IPS DF 19.7 (cell line): ENCODE data around the gene SBK3.
"Not testable (repeated sequence)": the region's sequence is repeated elsewhere in the genome, so short reads cannot be mapped to it uniquely, and the experiment has no call there.

Experiments used
- DNase-seq: peaks from one replicate; pipeline ENCODE4 v3.0.0-alpha.2; 2013; ENCODE audit warnings: low read depth, low spot score

The SBK3 gene

GRCh38 chr19:55576746-55577145, 31.4 kb upstream of the SBK3 start:
- DNase-seq = no peak

DNA sequence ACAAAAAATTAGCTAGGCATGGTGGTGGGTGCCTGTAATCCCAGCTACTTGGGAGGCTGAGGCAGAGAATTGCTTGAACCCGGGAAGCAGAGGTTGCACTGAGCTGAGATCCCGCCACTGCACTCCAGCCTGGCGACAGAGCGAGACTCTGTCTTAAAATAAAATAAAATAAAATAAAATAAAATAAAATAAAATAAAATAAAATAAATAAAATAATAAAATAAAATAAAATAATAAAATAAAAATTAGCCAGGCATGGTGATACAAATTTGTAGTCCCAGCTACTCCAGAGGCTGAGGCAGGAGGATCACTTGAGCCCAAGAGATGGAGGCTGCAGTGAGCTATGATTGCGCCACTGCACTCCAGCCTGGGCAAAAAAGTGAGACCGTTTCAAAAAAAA, 28.6 kb upstream of the SBK3 start:
- not testable (repeated sequence) for DNase-seq

DNA sequence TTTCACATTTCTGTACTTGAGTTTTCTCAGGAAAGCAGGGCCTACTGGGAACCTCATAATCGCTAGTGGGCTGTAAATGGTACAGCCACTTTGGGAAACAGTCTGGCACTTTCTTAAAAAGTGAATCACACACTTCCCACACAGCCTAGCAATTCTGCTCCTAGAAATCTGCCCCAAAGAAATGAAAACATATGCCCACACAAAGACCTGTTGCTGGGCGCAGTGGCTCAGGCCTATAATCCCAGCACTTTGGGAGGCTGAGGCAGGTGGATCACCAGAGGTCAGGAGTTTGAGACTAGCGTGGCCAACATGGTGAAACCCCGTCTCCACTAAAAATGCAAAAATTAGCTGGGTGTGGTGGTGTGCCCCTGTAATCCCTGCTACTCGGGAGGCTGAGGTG, 24.1 kb upstream of the SBK3 start:
- not testable (repeated sequence) for DNase-seq

DNA sequence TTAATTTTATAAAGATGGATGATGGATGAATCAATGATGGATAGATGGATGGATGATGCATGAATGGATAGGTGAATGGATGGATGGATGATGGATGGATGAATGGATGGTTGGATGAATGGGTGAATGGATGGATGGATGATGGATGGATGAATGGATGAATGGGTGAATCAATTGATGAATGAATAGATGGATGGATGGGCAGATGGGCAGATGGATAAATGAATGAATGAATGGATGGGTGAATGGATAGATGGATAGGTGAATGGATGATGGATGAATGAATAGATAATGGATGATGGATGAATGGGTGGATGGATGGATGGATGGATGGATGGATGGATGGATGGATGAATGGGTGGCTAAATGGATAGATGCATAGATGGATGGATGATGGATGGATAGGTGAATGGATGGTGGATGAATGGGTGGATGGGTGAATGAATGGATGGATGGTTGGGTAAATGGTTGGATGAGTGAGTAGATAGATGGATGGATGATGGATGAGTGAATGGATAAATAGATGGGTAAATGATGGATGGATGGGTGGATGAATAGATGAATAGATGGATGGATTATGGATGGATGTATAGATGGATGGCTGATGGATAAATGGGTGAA, 22.5 kb upstream of the SBK3 start:
- no peak for DNase-seq

GRCh38 chr19:55566823-55567222, 21.5 kb upstream of the SBK3 start:
- DNase-seq = no peak

DNA sequence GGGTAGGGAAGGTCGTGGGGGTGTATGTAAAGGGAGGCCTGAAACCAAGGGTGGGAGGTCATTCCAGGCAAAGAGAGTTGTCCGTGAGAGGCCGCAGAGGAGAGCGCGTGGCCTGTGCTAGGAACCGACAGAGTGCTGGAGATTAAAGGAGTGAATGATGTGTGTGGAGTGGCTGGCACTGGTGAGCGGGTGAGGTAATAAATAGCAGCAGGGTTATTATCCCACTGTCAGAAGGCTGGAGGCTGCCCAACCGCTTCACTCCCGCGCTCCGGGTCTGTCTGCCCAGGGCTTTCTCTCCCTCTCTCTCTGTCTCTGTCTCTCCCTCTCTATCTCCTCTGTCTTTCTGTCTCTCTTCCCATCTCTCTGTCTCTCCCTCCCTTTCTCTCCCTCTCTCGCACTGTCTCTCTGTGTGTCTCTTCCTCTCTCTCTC, 17.9 kb upstream of the SBK3 start:
- DNase-seq = no peak

DNA sequence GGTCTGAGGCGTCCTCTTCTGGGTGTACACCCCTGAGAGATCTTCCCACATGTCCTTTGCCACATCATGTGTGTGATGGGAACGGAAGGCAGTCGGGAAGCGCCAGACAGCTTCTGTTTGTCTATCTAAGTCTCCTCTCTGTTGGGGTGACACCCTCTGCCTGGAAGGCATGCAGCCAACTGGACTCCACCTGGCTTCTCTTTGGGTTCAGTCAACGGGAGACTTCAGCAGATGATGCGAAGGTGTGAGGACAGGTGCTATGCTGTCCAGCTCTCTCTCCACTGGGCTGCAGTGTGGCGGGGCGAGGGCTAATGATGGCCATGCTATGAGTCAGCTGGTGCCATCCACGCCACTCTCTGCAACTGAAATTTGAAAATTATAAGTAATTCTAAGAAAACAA, 14.3 kb upstream of the SBK3 start:
- DNase-seq = no peak

- DNase-seq = no peak
These were observed 9.4 kb upstream of the SBK3 start for GRCh38 chr19:55554741-55555152.

GRCh38 chr19:55554302-55554701, 9.0 kb upstream of the SBK3 start:
- DNase-seq = no peak

GRCh38 chr19:55553217-55554182, 8.2 kb upstream of the SBK3 start:
- DNase-seq = no peak

- DNase-seq = no peak
These were observed 7.3 kb upstream of the SBK3 start for GRCh38 chr19:55552620-55553019.

GRCh38 chr19:55552206-55552605, 6.9 kb upstream of the SBK3 start:
- DNase-seq = no peak

DNA sequence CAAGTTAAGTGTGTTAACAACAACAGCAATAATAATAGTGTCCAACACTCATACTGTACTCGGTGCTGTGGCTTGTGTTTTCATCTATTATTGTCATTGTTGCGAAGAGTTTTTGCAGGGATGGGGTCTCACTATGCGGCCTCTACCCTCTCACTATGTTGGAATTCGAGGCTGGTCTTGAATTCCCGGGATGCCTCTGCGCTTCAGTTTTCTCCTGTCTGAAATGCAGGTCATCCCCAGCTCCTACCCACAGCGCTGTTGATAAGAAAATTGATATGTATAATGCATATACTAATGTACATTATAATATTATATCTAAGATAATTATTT, 4.9 kb upstream of the SBK3 start:
- DNase-seq = no peak

DNA sequence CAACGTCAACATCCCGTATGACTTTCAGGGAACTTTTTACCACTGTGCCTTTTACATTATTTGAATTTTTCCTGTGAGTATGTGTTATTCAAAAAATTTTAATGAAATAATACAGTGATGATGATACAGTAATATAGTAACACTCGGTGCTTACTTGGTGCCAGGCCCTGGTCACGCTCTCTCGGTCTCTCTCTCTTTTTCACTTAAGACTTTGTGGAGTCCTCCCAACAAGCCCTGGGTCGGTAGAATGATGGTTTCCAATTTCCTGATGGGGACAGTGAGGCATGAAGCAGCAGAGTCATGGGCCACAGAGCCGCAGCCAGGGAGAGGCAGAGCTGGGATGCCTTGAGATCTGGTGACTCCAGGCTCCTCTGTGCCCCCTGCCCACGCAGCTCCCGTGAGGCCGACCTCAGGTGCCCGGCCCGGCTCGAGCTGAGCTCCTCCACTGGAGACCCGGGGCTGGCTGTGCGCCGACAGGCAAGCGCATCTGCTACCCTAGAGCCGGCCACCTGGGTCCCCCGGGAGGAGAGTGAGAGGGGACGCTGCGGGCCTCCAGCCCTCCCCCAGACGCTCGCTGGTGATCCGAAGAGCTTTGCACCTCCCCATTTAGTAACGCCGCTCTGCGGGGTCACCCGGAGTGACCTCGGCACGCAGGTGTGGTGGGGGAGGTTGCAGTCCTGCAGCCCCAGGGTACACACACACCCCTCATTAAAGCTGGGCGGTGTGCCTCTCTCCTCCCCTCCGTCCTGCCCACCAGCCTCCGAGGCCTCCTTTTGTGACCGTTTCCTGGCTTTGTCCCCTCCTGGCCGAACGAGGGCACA, 4.4 kb upstream of the SBK3 start:
- peak; percentile 48 for DNase-seq

- DNase-seq = no peak
These were observed 1.7 kb upstream of the SBK3 start for GRCh38 chr19:55546822-55547614.

GRCh38 chr19:55546011-55546410, 668 bp upstream of the SBK3 start:
- DNase-seq = no peak

DNA sequence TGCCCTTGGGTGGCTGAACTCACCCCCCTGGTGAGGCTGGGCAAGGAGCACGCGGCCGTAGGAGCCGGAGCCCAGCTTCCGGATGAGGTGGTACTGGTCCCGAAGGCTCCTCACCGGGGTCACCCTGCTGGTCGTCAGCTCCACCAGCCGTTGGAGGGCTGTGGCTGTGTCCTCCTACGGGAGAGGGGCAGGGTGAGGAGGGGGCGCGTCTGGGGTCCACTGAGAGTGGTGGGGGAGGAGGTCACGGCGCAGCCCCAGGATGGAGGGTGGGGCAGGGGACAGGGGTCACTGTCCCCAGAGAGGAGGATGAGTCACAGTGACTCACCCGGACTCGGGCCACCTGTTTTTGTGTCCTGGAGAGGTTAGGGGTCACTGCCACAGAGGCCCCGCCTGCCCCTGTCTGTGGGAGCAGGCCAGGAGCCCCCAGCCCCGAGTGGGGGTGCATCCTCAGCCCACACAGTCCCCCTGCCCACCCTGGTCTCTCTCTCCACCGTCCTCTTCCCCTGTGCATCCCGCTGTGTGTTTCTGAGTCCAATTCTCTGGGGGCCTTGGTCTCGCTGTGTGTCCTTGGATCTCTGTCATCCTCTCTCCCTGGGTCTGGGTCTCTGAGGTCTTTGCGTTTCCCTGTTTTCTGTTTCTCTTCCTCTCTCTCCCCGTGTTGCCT, 435 bp downstream of the SBK3 start:
- DNase-seq = no peak

DNA sequence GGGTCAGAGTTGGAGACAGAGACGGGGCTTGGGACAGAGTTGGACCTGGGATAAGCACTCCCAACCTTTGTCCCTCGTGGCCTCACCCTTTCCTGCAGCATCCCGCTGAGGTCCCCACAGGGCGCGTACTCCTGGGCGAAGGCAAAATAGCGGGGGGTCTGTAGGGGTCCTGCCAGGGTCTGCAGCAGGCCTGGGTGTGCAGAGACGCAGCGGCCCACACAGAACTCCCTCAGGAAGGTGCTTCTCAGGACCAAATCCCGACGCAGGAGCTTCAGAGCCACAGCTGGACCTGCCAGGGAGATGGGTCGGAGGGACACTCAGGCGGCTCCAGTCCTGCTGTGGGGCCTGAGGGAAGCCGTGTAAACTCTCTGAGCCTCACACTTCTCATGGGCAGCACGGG, 1.3 kb downstream of the SBK3 start:
- DNase-seq = no peak

DNA sequence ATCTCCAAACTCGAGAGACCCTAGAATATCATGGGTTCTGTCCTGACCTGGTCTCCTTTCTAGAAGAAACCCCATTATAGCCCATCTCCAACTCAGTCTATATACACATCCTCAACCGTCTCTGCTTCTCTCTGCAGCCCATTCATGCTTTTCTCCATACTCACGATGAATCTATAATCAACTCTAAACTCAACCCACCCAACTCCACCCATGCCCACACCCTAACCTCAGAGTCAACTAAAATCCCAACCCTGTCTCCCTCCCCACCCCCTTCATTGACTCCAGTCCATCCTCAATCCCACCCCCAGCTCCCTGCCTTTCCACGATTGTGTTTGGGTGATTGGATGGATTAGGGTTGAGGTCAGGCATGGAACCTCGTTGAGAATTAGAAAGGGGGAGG, 1.8 kb downstream of the SBK3 start:
- no peak for DNase-seq

GRCh38 chr19:55542292-55542855, 3.0 kb downstream of the SBK3 start:
- no peak for DNase-seq

DNA sequence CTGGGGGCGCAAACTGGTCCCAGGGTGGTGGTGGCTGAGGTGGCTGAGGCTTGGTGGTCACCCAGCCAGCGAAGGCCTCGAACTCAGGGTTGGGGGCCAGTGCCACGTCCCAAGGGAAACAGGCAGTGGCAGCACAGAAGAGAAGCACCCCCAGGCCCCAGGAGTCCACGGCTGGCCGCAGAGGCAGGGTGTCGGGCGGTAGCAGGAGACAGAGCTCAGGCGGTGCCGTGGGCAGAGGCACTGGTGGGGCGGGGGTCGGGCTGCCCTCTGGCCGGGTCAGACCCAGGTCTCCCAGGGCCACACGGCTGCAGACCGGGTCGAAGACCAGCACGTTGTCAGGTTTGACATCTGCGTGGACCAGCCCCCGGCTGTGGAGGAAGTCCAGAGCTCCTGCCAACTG, 4.3 kb downstream of the SBK3 start:
- no peak for DNase-seq
